Left lung (tissue), 10 donors: ENCODE results near the gene ST6GALNAC3. TPM values are rescaled to one million over a fixed set of nuclear protein-coding genes. Genes with fewer than 3 reads are reported as not detected.

ENCODE experiments used
- ATAC-seq: fragments of 200-7000 bp; cut with Tn5 transposase; one replicate; pipeline ENCODE4 v1.9.1; 2020; ENCODE audit warnings: moderate library complexity
- DNase-seq, 4 donors: peaks; one replicate each; pipeline ENCODE4 v3.0.0-alpha.2; 2013 to 2020
- H3K27ac ChIP-seq, 2 donors: fragments of 200-600 bp; sonication (generic) in 1 of 2; one replicate each; pipeline versions ENCODE4 v1.5.0 to v1.8.0; 2020 to 2021
- H3K27me3 ChIP-seq, 2 donors: fragments of 200-600 bp; sonication (generic) in 1 of 2; one replicate each; pipeline versions ENCODE4 v1.5.0 to v1.8.0; 2020 to 2021
- H3K36me3 ChIP-seq, 2 donors: fragments of 200-600 bp; sonication (generic) in 1 of 2; one replicate each; pipeline versions ENCODE4 v1.5.0 to v1.8.0; 2020 to 2021
- H3K4me1 ChIP-seq, 2 donors: fragments of 200-600 bp; one replicate each; pipeline ENCODE4 v1.8.0; 2021
- H3K4me3 ChIP-seq, 2 donors: fragments of 200-600 bp; sonication (generic) in 1 of 2; one replicate each; pipeline versions ENCODE4 v1.5.0 to v1.8.0; 2020 to 2021; ENCODE audit warnings: mild to moderate bottlenecking in 1 of 2
- H3K9me3 ChIP-seq, 2 donors: fragments of 200-600 bp; sonication (generic) in 1 of 2; one replicate each; pipeline versions ENCODE4 v1.5.0 to v1.8.0; 2020 to 2021
- intact Hi-C, 2 donors: fragments of 100-400 bp; cut with DNase I; formaldehyde crosslinking; loops; one replicate each; pipeline versions ENCODE4 v1.11.2 to v1.14.2; 2022
- polyA plus RNA-seq, 6 donors: library from polyadenylated mRNA; unstranded; fragments of 120-200 nt; gene quantifications; one replicate each; pipeline ENCODE4 v1.2.1, GENCODE V29; 2013; ENCODE audit not compliant: insufficient read length in 6 of 6
- total RNA-seq, 2 donors: library from RNA; stranded (reverse); fragmentation: NEBNext Ultra II Directional; extraction: Animal tissue kit (Norgen Biotek cat#: 25700); gene quantifications; one replicate each; pipeline ENCODE4 v1.2.1, GENCODE V29; 2021
- TF ChIP-seq, protein P1 (sequence below), 2 donors: fragments of 200-600 bp; sonication (generic) in 1 of 2; IDR thresholded peaks; one replicate each; pipeline versions ENCODE4 v1.5.0 to v1.8.0; 2021; ENCODE audit warnings: antibody characterized with exemption in 2 of 2
- donor health status: DM: no; HTN: yes; CAD: no.
- donor health status: DM: no; HTN: no; CAD: no.

Gene ST6GALNAC3
- total and polyA plus RNA-seq, 8 donors, result 3.4 to 37.7 (median 30.1) TPM

GRCh38 chr1:76491737-76492136 is 417.2 kb downstream of the ST6GALNAC3 start:
- H3K27me3 ChIP-seq, result no peaks in the 10 kb centered on the region
- no peak overlapping the region for H3K4me3 ChIP-seq
- DNase-seq, result no peak
- no peaks in the 10 kb centered on the region for H3K36me3 ChIP-seq
- ATAC-seq, result no peak
- no peaks in the 10 kb centered on the region for H3K9me3 ChIP-seq
- H3K27ac ChIP-seq, result no peak overlapping the region
- intact Hi-C loops, result no loop called here
- TF ChIP-seq, protein P1, sequence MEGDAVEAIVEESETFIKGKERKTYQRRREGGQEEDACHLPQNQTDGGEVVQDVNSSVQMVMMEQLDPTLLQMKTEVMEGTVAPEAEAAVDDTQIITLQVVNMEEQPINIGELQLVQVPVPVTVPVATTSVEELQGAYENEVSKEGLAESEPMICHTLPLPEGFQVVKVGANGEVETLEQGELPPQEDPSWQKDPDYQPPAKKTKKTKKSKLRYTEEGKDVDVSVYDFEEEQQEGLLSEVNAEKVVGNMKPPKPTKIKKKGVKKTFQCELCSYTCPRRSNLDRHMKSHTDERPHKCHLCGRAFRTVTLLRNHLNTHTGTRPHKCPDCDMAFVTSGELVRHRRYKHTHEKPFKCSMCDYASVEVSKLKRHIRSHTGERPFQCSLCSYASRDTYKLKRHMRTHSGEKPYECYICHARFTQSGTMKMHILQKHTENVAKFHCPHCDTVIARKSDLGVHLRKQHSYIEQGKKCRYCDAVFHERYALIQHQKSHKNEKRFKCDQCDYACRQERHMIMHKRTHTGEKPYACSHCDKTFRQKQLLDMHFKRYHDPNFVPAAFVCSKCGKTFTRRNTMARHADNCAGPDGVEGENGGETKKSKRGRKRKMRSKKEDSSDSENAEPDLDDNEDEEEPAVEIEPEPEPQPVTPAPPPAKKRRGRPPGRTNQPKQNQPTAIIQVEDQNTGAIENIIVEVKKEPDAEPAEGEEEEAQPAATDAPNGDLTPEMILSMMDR (IDR thresholded peaks at IDR 0.05), result no peak
- no peaks in the 10 kb centered on the region for H3K4me1 ChIP-seq

- no peak for ATAC-seq
- TF ChIP-seq, protein P1 (IDR thresholded peaks at IDR 0.05), result no peak
- intact Hi-C loops, result no loop called here
- DNase-seq, result no peak
- Histone ChIP-seq H3K4me3 (no peak overlapping the region), H3K4me1 (no peaks in the 10 kb centered on the region), H3K27me3 (no peaks in the 10 kb centered on the region), H3K9me3 (no peaks in the 10 kb centered on the region), H3K27ac (no peak overlapping the region), H3K36me3 (no peaks in the 10 kb centered on the region)
These were observed 418.3 kb downstream of the ST6GALNAC3 start for GRCh38 chr1:76492752-76493430.

GRCh38 chr1:76494807-76495206 is 420.3 kb downstream of the ST6GALNAC3 start:
- ATAC-seq, result no peak
- intact Hi-C loops, result no loop called here
- no peaks in the 10 kb centered on the region for H3K27me3 ChIP-seq

DNA sequence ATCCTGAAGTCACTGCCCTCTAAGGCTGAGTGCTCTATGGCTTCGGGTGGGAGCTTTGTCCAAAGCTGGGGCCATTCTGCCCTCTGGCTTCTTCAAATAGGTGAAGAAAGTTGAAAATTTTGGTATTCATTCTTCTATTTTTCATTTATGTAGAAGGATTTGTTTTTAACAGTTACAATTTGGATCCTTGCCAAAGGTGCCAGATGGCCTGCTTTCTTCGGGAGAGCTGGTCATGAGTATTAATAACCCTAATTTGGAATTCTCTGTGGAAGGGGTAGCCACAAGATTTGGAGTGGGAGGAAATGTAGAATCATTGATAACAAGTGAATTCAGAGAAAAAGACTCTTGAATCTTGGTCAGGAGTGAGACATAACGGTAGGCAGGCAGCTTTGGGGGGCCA is 422.3 kb downstream of the ST6GALNAC3 start:
- no peaks in the 10 kb centered on the region for H3K9me3 ChIP-seq
- no peak for DNase-seq
- H3K4me3 ChIP-seq, result no peak overlapping the region
- ATAC-seq, result no peak
- TF ChIP-seq, protein P1 (IDR thresholded peaks at IDR 0.05), result no peak
- H3K27ac ChIP-seq, result no peak overlapping the region
- no peaks in the 10 kb centered on the region for H3K4me1 ChIP-seq
- H3K36me3 ChIP-seq, result no peaks in the 10 kb centered on the region
- intact Hi-C loops, result no loop called here
- H3K27me3 ChIP-seq, result no peaks in the 10 kb centered on the region

More at GRCh38 chr1:76494807-76495206, 420.3 kb downstream of the ST6GALNAC3 start:
- H3K4me3 ChIP-seq, result no peak overlapping the region
- DNase-seq, result no peak
- H3K9me3 ChIP-seq, result no peaks in the 10 kb centered on the region
- no peaks in the 10 kb centered on the region for H3K4me1 ChIP-seq
- TF ChIP-seq, protein P1 (IDR thresholded peaks at IDR 0.05), result no peak
- H3K27ac ChIP-seq, result no peak overlapping the region
- H3K36me3 ChIP-seq, result no peaks in the 10 kb centered on the region

- intact Hi-C loops, result no loop called here
- H3K27me3 ChIP-seq, result no peaks in the 10 kb centered on the region
- no peaks in the 10 kb centered on the region for H3K4me1 ChIP-seq
- ATAC-seq (no peak), DNase-seq (no peak)
- no peak overlapping the region for H3K27ac ChIP-seq
- H3K36me3 ChIP-seq, result no peaks in the 10 kb centered on the region
- H3K9me3 ChIP-seq, result no peaks in the 10 kb centered on the region
- TF ChIP-seq, protein P1 (IDR thresholded peaks at IDR 0.05), result no peak
- no peak overlapping the region for H3K4me3 ChIP-seq
These were observed 425.6 kb downstream of the ST6GALNAC3 start for GRCh38 chr1:76500116-76500515.
